GM19351 (cell line): ENCODE measurements around the gene REN.

Source experiments
- ATAC-seq: cut with Tn5 transposase; IDR thresholded peaks from one replicate; pipeline ENCODE4 v1.9.1; 2021; ENCODE audit warnings: mild to moderate bottlenecking, moderate library complexity; ENCODE audit not compliant: unreplicated experiment

Gene REN

DNA sequence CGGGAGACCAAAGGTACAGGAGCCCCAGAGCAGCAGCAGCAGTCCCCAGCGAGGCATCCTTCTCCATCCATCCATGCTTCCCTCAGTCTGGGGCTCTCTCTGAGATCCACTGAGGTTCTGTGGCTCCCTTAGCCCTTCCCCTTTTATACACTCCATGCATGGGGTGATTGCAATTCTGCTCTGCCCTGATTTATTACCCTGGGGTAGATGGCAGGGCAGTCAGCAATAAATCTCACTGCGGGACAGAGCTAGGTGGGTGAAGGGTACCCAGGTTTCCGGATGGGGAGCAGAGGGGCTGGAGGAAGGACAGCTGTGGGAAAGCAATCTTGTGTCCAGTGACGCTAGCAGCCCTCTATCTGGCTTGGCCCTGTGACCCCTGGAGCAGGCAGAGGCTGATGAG is at the start of gene REN:
REN (minus strand) TSS at position 119 of the 400 bp plus-strand sequence; CDS start at position 75, 44 bp downstream.
- ATAC-seq = no peak

DNA sequence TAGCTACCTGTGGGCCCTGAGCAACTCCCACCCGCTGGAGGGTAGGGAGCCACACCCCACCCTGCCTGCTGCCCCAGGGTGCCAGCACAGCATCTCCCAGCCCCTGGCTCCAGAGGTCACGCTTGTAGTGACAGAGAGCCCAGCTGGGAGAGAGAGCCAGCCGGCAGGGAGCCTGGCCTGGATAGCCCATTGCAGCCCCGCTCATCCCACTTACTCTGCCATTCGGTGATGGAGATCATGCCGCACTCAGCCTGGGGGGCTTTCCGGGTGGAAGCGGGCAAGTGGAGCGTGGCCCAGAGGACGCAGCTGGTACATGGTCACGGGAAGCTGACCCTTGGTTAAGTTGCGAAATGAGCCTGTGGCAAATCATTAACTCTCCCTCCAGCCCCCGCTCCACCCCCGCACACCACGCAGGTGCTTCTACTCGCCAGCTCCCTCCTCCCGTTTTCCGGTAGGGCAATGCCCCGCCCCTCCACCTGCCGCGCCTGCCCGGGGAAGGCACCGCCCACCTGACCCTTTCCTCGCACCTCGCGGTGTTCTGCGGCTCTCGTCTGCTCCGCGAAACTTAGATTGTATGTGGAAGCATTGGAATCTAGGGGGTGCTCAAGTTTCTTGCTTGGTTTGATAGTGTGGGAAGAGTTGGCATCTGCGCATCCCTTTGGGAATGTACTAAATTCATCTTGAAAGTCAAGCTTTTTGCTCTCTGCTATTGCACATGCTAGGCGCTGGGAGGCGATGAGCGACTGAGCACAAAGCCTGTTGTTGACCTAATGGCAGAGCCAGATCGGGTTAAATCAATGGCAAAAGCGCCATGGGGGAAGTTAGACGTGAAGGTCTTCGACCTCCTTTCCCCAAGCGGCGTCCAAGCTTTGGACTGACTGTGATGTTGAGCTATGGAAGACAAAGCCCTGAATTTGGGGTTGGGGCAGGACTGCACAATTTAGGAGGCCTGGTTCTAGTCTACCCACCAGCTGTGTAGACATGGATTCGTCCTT is 47.8 kb upstream of the REN start, which contains the start of gene GOLT1A:
GOLT1A (minus strand) TSS at position 321 of the 995 bp plus-strand sequence; CDS start at position 239, 82 bp downstream.
- ATAC-seq = no peak

DNA sequence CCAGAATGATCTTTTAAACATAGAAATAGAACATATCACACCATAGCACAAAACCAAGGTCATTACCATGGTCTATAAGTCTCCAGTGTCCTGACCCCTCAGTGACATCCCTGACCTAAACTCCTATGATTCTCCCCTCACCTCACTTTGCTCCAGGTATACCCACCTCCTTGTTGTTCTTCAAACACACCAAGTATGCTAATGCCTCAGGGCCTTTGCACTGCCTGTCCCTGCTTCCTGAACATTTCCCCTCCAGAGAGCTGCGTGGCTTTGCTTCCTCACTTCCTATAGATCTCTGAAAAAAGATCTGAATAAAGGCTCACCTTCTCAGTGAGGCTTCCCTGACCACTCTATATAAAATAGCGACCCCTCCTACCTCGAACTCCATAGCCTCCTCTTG is 46.6 kb upstream of the REN start:
- ATAC-seq = no peak

DNA sequence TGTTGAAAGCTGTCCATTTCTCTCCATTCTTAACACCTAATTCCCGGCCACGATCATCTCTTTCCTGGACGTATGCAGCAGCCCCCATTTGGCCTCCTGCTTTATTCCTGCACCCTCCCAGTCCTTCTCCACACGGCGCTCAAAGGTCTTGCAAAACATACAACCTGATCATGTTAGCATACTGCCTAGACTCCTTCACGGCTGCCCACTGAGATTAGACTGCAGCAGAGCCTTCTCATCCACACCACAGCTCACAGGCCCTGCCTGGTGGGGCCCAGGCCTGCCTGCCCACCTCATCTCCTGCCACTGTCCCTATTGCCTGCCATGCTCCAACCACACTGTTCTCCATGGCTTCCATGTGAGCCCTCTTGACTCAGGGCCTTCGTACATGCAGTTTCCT is 44.9 kb upstream of the REN start:
- no peak for ATAC-seq

DNA sequence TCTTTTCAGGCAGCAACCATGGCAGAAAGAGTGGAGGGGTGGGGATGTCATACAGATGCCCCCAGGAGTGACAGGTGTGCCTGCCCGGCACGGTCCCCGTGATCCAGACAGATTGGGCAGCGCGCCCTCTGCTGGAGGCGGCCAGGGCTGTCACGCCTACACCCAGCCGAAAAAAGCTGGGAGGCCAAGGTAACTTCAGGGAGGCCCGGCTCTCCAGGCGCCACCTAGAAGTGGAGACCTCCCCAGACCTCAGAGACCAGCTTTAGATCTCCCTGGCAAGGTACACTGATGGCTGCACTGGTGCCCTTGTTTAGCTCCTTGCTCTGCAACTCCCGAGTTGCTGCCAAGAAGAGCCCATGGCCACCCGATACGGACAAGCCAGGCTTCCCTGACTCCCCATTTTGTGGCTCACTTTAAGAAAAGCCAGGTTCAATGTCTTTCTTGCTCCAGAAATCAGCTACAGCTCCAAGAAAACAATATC is 41.0 kb upstream of the REN start:
- ATAC-seq = no peak

DNA sequence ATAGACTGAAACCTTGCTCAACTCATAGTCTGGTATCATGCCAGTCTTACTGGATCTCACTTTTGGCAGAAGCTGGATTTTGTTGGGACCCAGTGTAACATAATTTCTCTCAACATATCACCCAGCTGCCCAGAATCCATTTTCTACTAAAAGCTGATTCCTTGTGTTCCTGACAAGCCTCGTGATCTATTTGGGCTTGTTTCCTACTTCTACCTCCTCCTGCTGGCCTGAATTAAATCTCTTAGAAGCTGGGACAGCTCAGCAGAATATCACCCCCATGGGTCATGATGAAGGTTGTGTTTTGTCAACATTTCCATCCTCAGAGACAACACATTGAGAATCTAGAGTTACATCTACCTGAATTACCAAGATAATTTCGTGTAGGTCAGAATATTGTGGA is 40.0 kb upstream of the REN start:
- no peak for ATAC-seq

DNA sequence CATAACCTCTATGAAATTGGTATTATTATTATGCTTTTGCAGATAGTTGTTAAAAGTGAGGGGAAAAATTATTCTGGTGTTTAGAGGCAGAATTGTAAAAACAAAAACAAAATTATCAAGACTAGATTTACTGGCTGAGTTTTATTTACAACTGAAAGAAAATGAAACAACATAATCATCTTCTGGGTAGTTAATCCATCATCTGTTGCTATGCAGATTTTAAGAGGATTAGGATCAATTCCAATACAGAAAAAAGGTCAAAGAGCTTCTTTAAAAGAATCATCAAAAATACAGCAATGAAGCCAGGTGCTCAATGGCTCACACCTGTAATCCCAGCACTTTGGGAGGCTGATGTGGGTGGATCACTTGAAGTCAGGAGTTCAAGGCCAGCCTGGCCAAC is 39.3 kb upstream of the REN start:
- ATAC-seq = no peak

DNA sequence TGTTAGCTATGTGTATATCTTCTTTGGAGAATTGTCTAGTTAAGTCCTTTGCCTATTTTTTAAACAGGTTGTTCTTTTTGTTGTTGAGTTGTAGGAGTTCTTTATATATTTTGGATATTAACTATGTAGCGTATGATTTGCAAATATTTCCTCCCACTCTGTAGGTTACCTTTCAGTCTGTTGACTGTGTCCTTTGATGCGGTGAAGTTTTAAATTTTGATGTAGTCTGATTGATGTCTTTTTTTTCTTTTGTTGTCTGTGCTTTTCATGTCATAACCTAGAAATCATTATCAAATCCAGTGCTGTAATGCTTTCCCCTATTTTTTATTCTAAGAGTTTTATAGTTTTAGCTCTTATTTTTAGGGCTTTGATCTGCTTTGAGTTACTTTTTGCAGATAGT is 38.8 kb upstream of the REN start:
- ATAC-seq = no peak

DNA sequence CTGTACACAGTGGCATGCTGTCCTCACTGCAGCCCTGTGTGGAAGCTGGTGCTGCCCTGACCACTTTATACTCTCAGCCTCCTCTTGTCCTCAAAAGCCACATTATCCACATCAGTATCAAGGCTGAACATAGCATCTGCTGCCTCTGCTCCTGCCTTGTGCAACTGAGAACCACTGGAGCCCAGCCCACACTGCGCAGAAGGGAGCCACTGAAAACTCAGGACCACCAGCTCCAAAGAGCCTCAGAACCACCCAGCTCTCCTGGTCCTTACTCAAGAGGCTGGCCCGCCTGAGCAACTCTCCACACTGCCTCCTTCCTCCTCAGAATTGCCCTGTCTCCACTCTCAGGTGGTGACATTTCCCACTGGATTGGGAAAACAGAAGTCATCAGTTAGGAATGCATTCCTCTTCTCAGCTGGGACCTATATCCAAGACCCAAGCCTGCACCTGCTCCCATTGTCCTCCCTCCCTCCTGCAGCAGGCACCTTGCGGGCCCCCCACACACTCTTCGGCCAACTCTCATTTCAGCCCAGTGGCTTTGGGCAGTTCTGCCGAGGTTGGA is 37.1 kb upstream of the REN start:
- no peak for ATAC-seq

DNA sequence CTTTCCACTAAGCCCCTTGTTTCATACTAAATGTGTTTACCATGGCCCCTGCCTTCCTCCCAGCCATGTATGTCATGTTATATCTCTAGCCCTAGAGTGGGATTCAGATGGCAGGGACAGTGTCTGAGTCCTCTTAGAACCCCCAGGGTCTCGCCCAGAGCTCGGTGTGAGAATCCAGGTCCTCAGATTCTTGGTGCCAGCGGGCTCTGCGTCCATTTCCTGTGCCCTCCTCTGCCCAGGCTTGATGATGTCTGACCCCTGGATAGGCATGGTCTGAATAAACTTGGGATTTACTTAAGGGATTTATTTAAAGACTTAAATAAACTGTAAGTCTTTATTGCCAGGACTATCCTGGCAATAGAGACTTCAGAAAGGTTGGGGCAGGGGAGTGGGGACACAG is 36.3 kb upstream of the REN start:
- no peak for ATAC-seq

DNA sequence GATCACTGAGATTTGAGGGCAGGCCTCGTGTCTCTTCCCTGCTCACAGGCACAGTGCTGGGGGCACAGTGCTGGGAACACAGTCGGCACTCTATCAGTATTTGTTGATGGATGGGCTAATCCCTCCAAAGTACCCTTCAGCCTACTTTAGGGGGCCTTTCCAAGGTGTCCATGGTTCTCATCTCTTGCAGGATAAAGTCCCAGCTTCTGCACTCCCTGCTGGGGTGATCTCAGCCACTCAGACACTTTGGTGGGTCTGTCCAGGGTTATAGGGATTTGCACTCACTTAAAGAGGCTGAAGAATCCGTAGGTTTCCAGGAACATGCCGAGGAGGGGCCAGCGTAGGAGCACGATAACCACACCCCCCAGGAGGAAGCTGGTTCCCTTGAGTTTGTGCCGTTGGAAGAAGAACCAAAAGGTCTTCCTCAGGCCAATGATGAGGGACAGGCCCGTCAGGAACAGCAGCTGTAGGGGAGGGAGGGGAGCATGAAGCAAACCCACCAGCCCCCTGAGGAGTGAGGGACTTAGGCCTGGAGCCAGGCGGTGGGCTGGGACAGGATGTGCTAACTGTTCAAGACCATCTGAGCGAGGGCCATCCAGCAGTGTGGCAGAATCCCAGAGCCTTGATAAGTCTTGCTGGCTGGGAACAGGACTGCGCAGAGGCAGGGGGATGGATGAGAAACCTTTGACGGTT is 35.4 kb upstream of the REN start:
- ATAC-seq = no peak

DNA sequence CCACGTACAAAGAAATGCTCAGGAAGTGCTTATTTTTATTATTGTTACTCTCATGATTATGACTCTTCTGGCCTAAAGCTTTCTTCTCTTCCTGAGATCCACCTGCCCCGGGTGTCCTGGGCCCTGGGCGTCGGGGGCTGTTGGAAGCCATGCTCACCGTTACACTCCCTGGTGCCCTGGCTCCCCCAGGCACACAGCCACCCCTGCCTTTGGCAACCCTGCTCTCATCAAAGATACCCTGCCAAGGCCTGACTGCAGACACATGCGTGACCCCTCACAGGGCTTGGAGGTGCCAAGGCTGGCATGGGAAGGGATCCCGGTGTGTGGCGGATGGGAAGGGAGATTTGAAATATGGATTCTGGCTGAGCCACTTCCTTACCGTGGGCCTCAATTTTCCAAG is 33.4 kb upstream of the REN start:
- ATAC-seq = no peak

DNA sequence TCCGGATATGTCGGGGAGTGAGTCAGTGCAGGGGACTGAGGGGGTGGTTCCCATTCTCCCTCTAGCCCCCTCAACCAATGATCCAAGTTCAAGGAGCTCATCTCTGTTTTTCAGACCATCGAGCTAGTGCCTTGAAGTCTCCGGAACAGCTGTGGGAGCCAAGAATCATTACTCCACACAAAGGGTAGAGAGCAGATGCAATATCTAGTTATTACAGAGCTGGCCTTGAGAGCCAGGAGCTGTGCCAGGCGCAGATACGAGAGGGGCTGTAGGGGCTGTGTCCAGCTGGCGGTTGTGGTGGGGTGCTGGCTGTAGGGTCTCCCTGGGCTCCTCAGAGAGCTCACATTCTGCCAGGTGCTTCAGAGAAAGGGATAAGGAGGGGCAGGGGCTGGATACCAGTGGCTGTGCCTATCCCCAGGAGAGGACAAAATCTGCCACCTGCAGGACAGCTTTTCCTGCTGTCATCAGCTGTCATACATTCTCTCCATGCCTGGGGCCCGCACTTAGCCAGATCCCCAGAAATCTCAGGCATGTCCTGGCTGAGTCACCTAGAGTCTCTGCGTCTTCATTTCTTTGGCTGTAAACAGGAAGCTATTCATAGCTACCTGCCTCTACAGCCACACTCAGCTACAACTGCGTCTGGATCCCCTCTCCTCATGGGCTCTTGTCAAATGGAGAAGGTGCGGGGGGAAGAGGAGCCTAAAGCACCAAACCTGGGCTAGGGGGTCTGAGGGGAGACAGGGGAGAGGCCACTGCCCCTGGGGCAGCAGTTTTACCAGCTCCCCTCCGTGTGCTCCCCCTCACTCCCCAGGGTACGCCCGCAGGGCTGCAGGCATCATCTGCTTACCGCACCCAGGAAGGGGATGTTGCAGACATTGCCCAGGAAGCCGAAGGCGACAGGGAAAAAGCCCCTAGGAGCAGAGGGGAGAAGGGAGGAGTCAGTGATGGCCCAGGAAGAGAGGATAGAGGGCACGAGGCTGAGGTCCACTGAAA is 32.5 kb upstream of the REN start:
- ATAC-seq = no peak

DNA sequence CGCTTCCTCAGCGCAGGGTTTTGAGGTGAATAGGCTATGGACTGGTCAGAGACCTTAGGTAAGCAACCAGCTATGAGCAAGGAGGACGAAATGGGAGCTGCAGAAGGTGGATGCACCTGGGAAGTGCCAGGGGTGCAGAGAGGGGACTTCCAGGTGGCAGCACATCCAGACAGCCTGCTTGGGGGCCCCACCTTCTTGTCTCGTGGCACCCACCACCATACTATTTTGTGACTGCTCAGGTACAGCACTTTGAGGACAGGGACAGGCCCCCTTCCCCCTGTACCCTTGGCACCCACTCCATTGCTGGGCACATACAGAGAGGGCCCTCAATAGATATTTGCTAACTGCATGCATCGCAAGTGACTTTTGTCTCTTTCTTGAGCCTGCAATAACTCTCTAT is 30.9 kb upstream of the REN start:
- no peak for ATAC-seq

DNA sequence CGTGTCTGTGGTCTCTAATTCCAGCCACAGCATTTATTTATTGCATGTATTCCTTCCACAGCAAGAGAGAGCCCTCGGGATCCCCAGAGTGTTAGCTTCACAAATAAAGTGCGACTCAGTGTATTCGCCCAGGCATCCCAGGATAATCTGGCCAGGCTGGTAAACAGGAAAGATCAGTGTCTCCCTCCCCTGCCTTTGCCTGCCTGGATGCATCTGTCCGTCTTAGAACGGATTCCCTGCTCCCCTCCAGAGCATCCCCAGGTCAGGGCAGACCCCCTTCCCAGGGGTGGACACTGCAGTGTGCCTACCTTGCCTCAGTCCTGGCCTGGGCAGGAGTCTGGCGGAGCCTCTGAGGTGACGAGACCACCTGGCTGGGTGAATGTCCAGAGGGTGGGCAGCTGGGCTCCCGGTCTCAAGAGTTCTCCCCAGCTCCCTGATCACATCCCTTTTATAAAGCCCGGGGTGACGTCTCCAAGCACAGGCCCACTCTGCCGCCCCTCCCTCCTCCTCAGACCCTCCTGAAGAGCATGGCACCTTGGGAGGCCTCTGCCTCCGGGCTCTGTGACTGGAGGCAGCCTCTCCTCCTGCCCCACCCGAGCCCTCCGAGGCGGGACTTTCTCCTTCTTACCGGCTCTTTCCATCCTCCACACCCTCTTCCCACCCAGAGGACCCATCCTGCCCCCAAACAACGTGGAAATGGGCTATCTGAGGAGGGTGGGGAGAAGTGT is 30.1 kb upstream of the REN start, which contains the start of gene KISS1:
KISS1 (minus strand) TSS at position 424 of the 728 bp plus-strand sequence. CDS start 3,615 bp downstream, outside the sequence.
- no peak for ATAC-seq

DNA sequence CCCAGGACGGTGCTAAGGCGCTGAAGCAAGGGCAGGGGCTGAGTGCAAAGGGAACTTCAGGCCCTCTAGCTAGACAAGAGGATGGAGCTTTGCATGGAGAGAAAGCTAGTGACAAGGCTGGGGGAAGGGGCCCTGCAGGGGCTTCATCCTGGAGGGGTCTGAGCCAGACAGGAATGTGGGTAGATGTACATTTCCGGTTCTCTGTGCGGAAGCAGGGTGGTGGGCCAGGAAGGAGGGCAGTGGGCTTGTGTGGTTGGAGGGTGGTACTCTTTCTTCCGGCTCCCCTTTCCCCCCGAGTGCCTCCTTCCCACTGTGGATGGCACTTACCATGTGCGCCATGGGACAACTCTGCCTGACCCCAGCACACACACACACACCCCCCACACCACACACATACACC is 28.6 kb upstream of the REN start:
- ATAC-seq = no peak

DNA sequence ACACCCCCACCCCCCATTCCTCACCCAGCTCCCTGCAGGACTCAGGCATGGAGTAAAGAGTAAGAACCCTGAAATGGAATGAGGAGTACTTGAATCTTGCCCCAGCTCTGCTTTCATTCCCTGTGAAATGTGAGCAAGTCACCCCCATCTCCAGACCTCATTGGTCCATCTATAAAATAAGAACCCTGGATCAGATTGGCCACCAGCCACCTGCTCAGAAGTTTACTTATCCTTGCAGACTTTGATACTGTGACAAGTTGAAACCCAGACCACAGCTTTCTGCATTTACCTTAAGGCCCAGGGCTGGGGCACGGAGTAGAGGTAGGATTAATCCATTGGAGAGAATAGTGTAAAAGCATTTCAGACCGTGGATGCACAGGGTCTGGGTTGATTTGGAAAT is 27.9 kb upstream of the REN start:
- ATAC-seq = no peak

DNA sequence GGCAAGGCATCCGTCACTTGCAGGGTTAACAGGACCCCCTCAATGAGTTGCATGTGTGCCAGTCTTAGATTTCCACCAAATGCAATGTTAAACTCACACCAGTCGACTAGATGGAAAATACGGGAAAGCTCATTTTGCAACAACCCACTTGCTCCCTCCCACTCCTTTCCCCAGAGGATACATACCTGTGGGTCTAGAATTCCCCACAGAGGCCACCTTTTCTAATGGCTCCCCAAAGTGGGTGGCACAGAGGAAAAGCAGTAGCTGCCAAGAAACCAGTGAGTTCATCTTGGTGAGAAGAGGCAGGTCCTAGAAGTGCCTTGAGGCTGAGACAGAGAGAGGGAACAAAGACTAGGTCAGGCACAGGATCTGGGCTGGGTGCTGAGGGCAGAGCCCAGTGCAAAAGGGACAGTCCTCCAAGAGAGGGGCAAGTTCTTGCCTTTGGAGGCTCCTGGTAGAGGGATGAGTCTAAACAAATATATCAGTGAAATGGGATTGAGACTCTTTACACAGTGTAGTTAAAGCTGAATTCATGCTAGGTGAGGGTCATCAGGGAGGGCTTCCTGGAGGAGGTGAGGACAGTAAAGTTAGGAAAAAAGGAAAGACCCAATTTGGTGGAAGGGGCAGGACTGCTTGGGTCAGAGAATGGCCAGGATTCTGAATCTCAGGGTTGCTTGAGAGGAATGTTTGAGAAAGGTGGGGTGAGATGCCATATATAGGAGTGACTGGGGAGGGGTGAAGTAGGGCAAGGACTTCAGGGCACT is 26.6 kb upstream of the REN start:
- no peak for ATAC-seq

DNA sequence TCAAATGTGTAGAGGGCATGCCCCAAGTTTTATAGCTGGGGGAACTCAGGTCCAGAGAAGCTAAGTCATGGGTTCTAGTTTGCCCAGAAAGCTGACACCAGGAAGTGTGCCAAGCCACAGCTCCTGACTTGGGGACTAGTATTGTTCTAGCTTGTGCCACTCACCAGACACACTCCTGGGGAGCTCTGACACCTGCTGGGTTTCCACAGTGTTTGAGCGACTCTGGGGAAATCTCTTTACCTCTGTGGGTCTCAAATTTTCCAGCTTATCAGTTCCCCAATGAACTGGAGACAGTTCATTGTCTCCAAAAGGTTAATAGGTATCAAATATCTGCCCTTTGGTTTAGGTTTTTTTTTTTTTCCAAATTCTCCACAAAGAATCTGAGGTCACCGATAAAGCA is 25.9 kb upstream of the REN start:
- ATAC-seq = no peak
